K562 (cell line): ENCODE data around the gene HS3ST3B1. TPM values are rescaled to one million over a fixed set of nuclear protein-coding genes. Genes with fewer than 3 reads are reported as not detected.
A peak's percentile ranks its signal among the peaks of the same experiment; 100 is the strongest.

Experiments
- AFF4 ChIP-seq: sonication (generic); formaldehyde crosslinking; IDR thresholded peaks from 2 replicates; pipeline ENCODE4 v1.8.0; 2023; ENCODE audit warnings: mild to moderate bottlenecking, missing genetic modification reagents
- ATF6 ChIP-seq: sonication (generic); formaldehyde crosslinking; IDR thresholded peaks from 2 replicates; pipeline ENCODE4 v1.4.0; 2020; ENCODE audit warnings: mild to moderate bottlenecking, missing genetic modification reagents
- BRD4 ChIP-seq: fragments of 200-600 bp; sonication (generic); IDR thresholded peaks from 2 replicates; pipeline ENCODE4 v1.6.1; 2017; ENCODE audit warnings: inconsistent platforms
- CC2D1A ChIP-seq: fragments of 450-650 bp; IDR thresholded peaks from 2 replicates; pipeline ENCODE4 v1.6.1; 2017; ENCODE audit warnings: mild to moderate bottlenecking
- HDGF ChIP-seq: fragments of 450-650 bp; IDR thresholded peaks from 2 replicates; pipeline ENCODE4 v1.6.1; 2016
- HNRNPUL1 ChIP-seq: fragments of 200-400 bp; formaldehyde crosslinking; IDR thresholded peaks from 2 replicates; pipeline ENCODE4 v1.6.1; 2017; ENCODE audit warnings: low read length
- NR1H2 ChIP-seq: sonication (generic); formaldehyde crosslinking; IDR thresholded peaks from 2 replicates; pipeline ENCODE4 v1.4.0; 2020; ENCODE audit warnings: mild to moderate bottlenecking, missing genetic modification reagents
- PBX2 ChIP-seq, 2 experiments: IDR thresholded peaks in 1 of 2; conservative IDR thresholded peaks in 1 of 2; 2 replicates each; pipeline ENCODE4 v1.6.1; 2016; ENCODE audit warnings: low read depth in 2 of 2, mild to moderate bottlenecking in 1 of 2, missing compliant biosample characterization in 1 of 2, missing genetic modification characterization in 1 of 2, moderate library complexity in 1 of 2
- PRMT5 ChIP-seq: sonication (generic); formaldehyde crosslinking; IDR thresholded peaks from 2 replicates; pipeline ENCODE4 v1.5.0; 2020; ENCODE audit warnings: missing genetic modification reagents
- PTBP1 ChIP-seq: fragments of 200-400 bp; formaldehyde crosslinking; IDR thresholded peaks from 2 replicates; pipeline ENCODE4 v1.6.1; 2017; ENCODE audit warnings: low read depth, low read length
- RNF2 ChIP-seq: sonication (generic); IDR thresholded peaks from 2 replicates; pipeline ENCODE4 v1.6.1; 2016
- SMAD3 ChIP-seq: fragments of 450-650 bp; formaldehyde crosslinking; conservative IDR thresholded peaks from 2 replicates; pipeline ENCODE4 v1.4.0; 2020; ENCODE audit warnings: mild to moderate bottlenecking
- SREBF1 ChIP-seq: fragments of 150-350 bp; IDR thresholded peaks from 2 replicates; pipeline ENCODE4 v1.6.1; 2014; ENCODE audit warnings: antibody characterized with exemption, low read depth, low read length, borderline replicate concordance
- SRSF3 ChIP-seq: fragments of 200-400 bp; formaldehyde crosslinking; IDR thresholded peaks from 2 replicates; pipeline ENCODE4 v1.6.1; 2016; ENCODE audit warnings: mild to moderate bottlenecking, low read length, moderate library complexity; ENCODE audit not compliant: insufficient read depth
- SRSF9 ChIP-seq: fragments of 200-400 bp; formaldehyde crosslinking; IDR thresholded peaks from 2 replicates; pipeline ENCODE4 v1.6.1; 2017; ENCODE audit warnings: low read depth, low read length, borderline replicate concordance
- TCF7L2 ChIP-seq: fragments of 150-350 bp; IDR thresholded peaks from 2 replicates; pipeline ENCODE4 v1.6.1; 2016; ENCODE audit warnings: low read depth, mild to moderate bottlenecking, low read length, moderate library complexity
- ZNF174 ChIP-seq: fragments of 250-450 bp; sonication (Bioruptor Pico); IDR thresholded peaks from 2 replicates; pipeline ENCODE4 v1.4.0; 2020; ENCODE audit warnings: mild to moderate bottlenecking
- ZNF263 ChIP-seq: sonication (generic); formaldehyde crosslinking; IDR thresholded peaks from 2 replicates; pipeline ENCODE4 v1.8.0; 2022; ENCODE audit warnings: mild to moderate bottlenecking, missing genetic modification reagents, borderline replicate concordance
- ZNF316 ChIP-seq: fragments of 450-650 bp; IDR thresholded peaks from 2 replicates; pipeline ENCODE4 v1.6.1; 2016
- ZNF589 ChIP-seq: fragments of 200-800 bp; sonication (Bioruptor generic); IDR thresholded peaks from 2 replicates; pipeline ENCODE4 v1.6.1; 2016; ENCODE audit warnings: low read depth, missing genetic modification characterization, missing compliant biosample characterization
- polyA plus RNA-seq, 8 experiments: library from polyadenylated mRNA; depleted of rRNA in 4 of 8; stranded (reverse) in 5 of 8; unstranded in 3 of 8; fragments of >200 nt; fragmentation: Nextera tagmentation in 2 of 8; fragmentation: Illumina TruSeq in 1 of 8; extraction: Ambion mirVana in 2 of 8; extraction: Trizol in 1 of 8; gene quantifications; 2 replicates each; pipeline versions ENCODE4 v1.2.1 to v1.2.3, GENCODE V29; 2011 to 2014; ENCODE audit warnings: inconsistent platforms in 1 of 8, missing spikeins in 1 of 8
- total RNA-seq, 7 experiments: library from RNA; depleted of rRNA in 6 of 7; stranded (reverse); fragments of >200 nt in 6 of 7; fragmentation: Illumina TruSeq in 2 of 7; extraction: Trizol in 2 of 7; gene quantifications; 2 replicates each; pipeline versions ENCODE4 v1.2.1 to v1.2.3, GENCODE V29; 2011 to 2021; ENCODE audit warnings: low replicate concordance in 1 of 7

The HS3ST3B1 gene
- total and polyA plus RNA-seq, 9 of the 15 experiments (the other 6 are each of a cell fraction or from before 2014, with no cell fraction given): 1.9 to 12.9 (median 3.7) TPM

- TF ChIP-seq ZNF174 (CRISPR knock-in tag) (no peak), HNRNPUL1 (no peak), ZNF263 (no peak), TCF7L2 (no peak), SMAD3 (CRISPR knock-in tag) (no peak), PRMT5 (CRISPR knock-in tag) (no peak), SRSF9 (no peak), BRD4 (no peak), AFF4 (CRISPR knock-in tag) (peak; percentile 78; the same call in 1 of the 2 replicates), PTBP1 (no peak), RNF2 (peak; percentile 64; the same call in 1 of the 2 replicates), ZNF589 (CRISPR knock-in tag) (no peak), NR1H2 (CRISPR knock-in tag) (no peak), CC2D1A (no peak), ZNF316 (no peak), SREBF1 (no peak), HDGF (no peak), PBX2 (CRISPR knock-in tag; IDR thresholded peaks at IDR 0.05; ENCODE audit: low read depth) (no peak), PBX2 (tag; conservative IDR thresholded peaks at IDR 0.05; ENCODE audit: low read depth) (no peak), SRSF3 (no peak), ATF6 (no peak; the same call in 1 of the 2 replicates)
Measured at GRCh38 chr17:14308965-14309879, 8.3 kb downstream of the HS3ST3B1 start (continued).
